Colonic mucosa (tissue), 4 donors: ENCODE measurements around the gene CUL1. TPM values are rescaled to one million over a fixed set of nuclear protein-coding genes. Genes with fewer than 3 reads are reported as not detected.

ENCODE experiments used
- DNase-seq: peaks from one replicate; pipeline ENCODE4 v3.0.0-alpha.2; 2020
- H3K27ac ChIP-seq: fragments of 200-600 bp; one replicate; pipeline ENCODE4 v1.8.0; 2021
- H3K27me3 ChIP-seq: fragments of 200-600 bp; one replicate; pipeline ENCODE4 v1.8.0; 2021
- H3K36me3 ChIP-seq: fragments of 200-600 bp; one replicate; pipeline ENCODE4 v1.8.0; 2021
- H3K4me1 ChIP-seq: fragments of 200-600 bp; one replicate; pipeline ENCODE4 v1.8.0; 2021; ENCODE audit warnings: mild to moderate bottlenecking
- H3K4me3 ChIP-seq: fragments of 200-600 bp; one replicate; pipeline ENCODE4 v1.8.0; 2021
- H3K9ac ChIP-seq, 2 donors: one replicate each; pipeline ENCODE4 v1.7.0; 2013; ENCODE audit warnings: control low read depth in 2 of 2, low read depth in 2 of 2, low read length in 2 of 2
- H3K9me3 ChIP-seq: fragments of 200-600 bp; one replicate; pipeline ENCODE4 v1.8.0; 2021
- intact Hi-C: fragments of 100-400 bp; cut with DNase I; formaldehyde crosslinking; loops from one replicate; pipeline ENCODE4 v1.14.1; 2022
- total RNA-seq, 2 donors: library from RNA; stranded (reverse); fragmentation: NEBNext Ultra II Directional in 1 of 2; extraction: Animal tissue kit (Norgen Biotek cat#: 25700) in 1 of 2; gene quantifications; one replicate each; pipeline ENCODE4 v1.2.1, GENCODE V29; 2021
- TF ChIP-seq, protein P1 (sequence below): fragments of 200-600 bp; IDR thresholded peaks from one replicate; pipeline ENCODE4 v1.8.0; 2022; ENCODE audit warnings: antibody characterized with exemption, mild to moderate bottlenecking
- donor health status: healthy.
- donor health status: DM: no; HTN: no; CAD: no.
- donor health status: DM: no; HTN: no; CAD: no.

The CUL1 gene
- total RNA-seq, 2 donors from 2014 or later = 36.2 to 36.9 TPM

- H3K27ac ChIP-seq = no peak overlapping the region
- H3K36me3 ChIP-seq = peaks cover 14% of the 10 kb centered on the region
- intact Hi-C loops = no loop called here
Observed at GRCh38 chr7:148804343-148805235, 105.9 kb downstream of the CUL1 start.

GRCh38 chr7:148806187-148806586 is 107.5 kb downstream of the CUL1 start:
- Histone ChIP-seq H3K4me1 (no peaks in the 10 kb centered on the region), H3K9me3 (no peaks in the 10 kb centered on the region), H3K27ac (no peak overlapping the region), H3K4me3 (no peak overlapping the region), H3K9ac (no peak overlapping the region), H3K36me3 (peaks cover 4% of the 10 kb centered on the region), H3K27me3 (no peaks in the 10 kb centered on the region)
- DNase-seq = no peak
- TF ChIP-seq, protein P1, sequence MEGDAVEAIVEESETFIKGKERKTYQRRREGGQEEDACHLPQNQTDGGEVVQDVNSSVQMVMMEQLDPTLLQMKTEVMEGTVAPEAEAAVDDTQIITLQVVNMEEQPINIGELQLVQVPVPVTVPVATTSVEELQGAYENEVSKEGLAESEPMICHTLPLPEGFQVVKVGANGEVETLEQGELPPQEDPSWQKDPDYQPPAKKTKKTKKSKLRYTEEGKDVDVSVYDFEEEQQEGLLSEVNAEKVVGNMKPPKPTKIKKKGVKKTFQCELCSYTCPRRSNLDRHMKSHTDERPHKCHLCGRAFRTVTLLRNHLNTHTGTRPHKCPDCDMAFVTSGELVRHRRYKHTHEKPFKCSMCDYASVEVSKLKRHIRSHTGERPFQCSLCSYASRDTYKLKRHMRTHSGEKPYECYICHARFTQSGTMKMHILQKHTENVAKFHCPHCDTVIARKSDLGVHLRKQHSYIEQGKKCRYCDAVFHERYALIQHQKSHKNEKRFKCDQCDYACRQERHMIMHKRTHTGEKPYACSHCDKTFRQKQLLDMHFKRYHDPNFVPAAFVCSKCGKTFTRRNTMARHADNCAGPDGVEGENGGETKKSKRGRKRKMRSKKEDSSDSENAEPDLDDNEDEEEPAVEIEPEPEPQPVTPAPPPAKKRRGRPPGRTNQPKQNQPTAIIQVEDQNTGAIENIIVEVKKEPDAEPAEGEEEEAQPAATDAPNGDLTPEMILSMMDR = no peak
- intact Hi-C loops = no loop called here

More at GRCh38 chr7:148804343-148805235, 105.9 kb downstream of the CUL1 start:
- no peaks in the 10 kb centered on the region for H3K9me3 ChIP-seq
- no peak overlapping the region for H3K4me3 ChIP-seq
- no peaks in the 10 kb centered on the region for H3K27me3 ChIP-seq
- no peaks in the 10 kb centered on the region for H3K4me1 ChIP-seq
- DNase-seq = no peak
- TF ChIP-seq, protein P1 = no peak
- H3K9ac ChIP-seq = no peak overlapping the region

DNA sequence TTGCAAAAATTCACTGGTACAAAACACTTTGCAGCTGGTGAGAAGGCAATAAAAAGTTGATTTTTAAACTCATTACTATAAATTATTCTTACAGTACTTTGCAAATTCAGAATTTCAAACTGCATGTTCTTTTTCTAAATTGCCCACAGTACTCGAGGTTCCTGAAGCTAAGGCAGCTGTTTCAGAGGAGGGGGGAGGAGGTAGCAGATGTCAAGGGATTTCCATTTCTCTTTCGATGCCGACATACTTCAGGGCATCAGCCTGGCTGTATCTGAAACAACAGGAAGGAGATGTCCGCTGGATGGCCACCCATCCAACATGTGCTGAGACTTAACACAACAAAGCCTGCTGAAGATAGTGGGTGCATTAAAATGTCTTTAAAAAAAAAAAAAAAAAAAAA is 108.7 kb downstream of the CUL1 start:
- no peak for DNase-seq
- no peak overlapping the region for H3K27ac ChIP-seq
- no peaks in the 10 kb centered on the region for H3K9me3 ChIP-seq
- H3K36me3 ChIP-seq = no peaks in the 10 kb centered on the region
- intact Hi-C loops = no loop called here
- no peak overlapping the region for H3K4me3 ChIP-seq
- H3K4me1 ChIP-seq = no peaks in the 10 kb centered on the region
- TF ChIP-seq, protein P1 = no peak
- no peaks in the 10 kb centered on the region for H3K27me3 ChIP-seq
- H3K9ac ChIP-seq = no peak overlapping the region

GRCh38 chr7:148809856-148810255 is 111.2 kb downstream of the CUL1 start:
- Histone ChIP-seq H3K27ac (no peak overlapping the region), H3K27me3 (no peaks in the 10 kb centered on the region), H3K9me3 (no peaks in the 10 kb centered on the region), H3K36me3 (no peaks in the 10 kb centered on the region), H3K4me1 (no peaks in the 10 kb centered on the region), H3K9ac (no peak overlapping the region), H3K4me3 (no peak overlapping the region)
- TF ChIP-seq, protein P1 = no peak
- DNase-seq = no peak
- intact Hi-C loops = no loop called here

DNA sequence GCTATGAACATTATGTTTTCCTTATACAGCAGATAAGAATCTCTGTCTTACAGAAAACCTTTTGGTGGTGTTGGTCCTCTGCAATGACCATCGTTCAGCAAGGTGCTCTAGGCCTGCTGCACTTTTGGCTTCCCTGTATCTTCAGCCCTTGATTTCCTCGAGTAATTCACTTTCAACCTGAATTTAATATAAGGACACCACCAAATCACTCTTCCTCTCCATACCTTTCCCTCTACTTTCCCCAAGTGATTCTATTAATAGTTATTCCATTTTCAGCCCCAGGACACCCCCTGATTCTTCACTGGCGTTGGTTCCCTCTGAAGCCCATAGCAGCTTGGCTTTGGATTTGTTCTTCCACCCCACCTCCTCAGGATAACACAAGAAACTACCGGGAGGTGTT is 113.2 kb downstream of the CUL1 start:
- H3K36me3 ChIP-seq = no peaks in the 10 kb centered on the region
- DNase-seq = no peak
- intact Hi-C loops = no loop called here

More for the DNA sequence above, 113.2 kb downstream of the CUL1 start:
- no peaks in the 10 kb centered on the region for H3K4me1 ChIP-seq
- H3K27me3 ChIP-seq = no peaks in the 10 kb centered on the region
- H3K4me3 ChIP-seq = no peak overlapping the region
- no peak overlapping the region for H3K9ac ChIP-seq
- TF ChIP-seq, protein P1 = no peak
- no peaks in the 10 kb centered on the region for H3K9me3 ChIP-seq
- H3K27ac ChIP-seq = no peak overlapping the region
